Mucosa of gallbladder (tissue), 1 donor: ENCODE data around the gene EHMT1. TPM values are rescaled to one million over a fixed set of nuclear protein-coding genes. Genes with fewer than 3 reads are reported as not detected.

Source experiments
- DNase-seq: peaks from one replicate; pipeline ENCODE4 v3.0.0-alpha.2; 2020; ENCODE audit warnings: low spot score
- total RNA-seq: library from RNA; stranded (reverse); gene quantifications from one replicate; pipeline ENCODE4 v1.2.1, GENCODE V29; 2021
- donor health status: DM: no; HTN: no; CAD: no.

EHMT1 gene
- total RNA-seq, 1 donor from 2014 or later, result 100 TPM

DNA sequence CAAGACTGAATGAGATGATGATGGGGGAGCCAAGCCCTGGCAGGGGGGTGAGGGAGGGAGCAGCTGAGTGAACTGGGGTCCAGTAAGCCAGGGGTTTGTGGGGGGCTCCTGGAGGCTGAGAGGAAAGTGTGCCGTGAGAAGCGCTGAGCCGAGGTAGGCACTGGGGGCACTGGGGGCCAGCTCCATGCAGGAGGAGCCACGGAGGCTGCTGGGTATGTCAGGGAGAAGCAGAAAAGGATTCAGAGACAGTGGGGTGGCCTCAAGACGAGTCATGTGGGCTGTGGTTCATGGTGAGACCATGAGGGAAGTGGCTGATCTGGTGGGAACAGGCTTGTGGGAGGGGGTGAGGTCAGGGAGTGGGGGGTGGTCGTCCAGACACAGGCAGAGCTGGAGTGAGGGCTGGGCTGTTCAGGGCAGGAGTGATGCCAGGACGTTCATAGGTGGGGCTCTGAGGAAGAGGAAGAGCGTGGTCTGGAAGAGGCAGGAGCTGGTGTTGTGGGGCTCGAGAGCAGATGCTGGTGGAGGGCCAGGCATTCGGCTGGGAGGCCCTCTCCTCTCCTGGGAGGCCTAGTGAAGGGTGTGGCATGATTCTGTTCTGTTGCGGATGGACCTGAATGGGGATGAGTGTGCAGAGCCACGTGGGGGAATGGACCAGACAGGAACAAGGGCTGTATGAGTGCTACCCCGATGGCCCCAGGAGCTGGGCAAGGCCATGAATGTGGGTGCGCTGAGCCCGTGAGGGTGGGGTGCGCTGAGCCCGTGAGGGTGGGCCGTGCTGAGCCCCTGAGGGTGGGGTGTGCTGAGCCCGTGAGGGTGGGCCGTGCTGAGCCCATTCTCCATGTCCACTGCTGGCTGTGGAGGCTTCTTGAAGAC, 166.1 kb downstream of the EHMT1 start:
- no peak for DNase-seq

DNA sequence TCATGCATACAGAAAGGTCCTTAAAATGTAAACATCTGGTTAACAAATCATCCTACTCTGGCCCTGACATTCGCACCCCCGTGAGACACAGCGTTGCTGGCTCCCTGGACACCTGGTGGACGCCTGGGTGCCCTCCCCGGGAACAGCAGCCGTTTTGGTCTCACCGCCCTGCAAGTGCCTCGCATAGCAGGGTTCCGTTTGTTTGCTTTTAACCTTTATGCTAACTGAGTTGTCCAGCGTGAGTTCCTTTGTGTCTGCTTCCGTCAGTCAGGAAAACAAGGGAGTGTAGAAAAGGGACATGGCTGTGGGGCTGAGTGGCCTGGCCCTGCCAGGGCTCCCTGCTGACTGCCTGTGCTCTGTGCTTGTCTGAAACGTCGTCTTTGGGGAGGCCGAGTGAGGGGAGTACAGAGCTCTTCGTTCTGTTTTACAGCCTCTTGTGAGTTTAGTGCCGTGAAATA, 166.9 kb downstream of the EHMT1 start:
- DNase-seq, result no peak

DNA sequence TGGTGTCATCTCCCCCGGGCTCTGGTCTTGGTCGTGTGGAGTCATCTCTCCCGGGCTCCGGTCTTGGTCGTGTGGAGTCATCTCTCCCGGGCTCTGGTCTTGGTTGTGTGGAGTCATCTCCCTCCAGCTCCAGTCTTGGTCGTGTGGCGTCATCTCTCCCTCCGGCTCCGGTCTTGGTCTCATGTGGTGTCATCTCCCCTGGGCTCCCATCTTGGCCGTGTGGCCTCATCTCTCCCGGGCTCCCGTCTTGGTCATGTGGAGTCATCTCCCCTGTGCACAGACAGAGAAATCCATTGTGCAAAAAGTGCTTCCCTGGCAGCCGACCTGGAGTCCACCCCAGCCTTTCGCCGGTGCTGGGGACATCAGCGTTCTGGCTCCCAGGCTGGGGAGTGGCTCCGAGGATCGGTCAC, 167.7 kb downstream of the EHMT1 start:
- no peak for DNase-seq

DNA sequence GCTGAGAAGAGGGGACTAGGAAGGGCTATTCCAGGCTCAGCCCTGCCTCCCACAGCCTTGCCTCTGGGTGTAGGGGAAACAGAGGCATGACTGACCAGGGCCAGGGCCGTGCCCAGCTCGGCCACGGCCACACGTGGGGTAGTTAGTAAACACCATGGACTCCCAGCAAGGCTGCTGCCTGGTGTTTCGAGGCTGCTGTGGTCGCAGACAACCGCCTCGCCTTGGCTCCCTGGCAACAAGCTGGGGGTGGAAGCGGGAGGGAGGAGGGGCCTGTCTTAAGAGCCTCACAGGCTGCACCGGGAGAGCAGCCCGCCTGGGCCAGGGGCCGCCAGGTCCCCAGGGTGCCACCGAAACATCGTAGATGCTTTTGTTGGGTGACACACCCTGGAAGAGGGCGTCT, 168.6 kb downstream of the EHMT1 start:
- no peak for DNase-seq

DNA sequence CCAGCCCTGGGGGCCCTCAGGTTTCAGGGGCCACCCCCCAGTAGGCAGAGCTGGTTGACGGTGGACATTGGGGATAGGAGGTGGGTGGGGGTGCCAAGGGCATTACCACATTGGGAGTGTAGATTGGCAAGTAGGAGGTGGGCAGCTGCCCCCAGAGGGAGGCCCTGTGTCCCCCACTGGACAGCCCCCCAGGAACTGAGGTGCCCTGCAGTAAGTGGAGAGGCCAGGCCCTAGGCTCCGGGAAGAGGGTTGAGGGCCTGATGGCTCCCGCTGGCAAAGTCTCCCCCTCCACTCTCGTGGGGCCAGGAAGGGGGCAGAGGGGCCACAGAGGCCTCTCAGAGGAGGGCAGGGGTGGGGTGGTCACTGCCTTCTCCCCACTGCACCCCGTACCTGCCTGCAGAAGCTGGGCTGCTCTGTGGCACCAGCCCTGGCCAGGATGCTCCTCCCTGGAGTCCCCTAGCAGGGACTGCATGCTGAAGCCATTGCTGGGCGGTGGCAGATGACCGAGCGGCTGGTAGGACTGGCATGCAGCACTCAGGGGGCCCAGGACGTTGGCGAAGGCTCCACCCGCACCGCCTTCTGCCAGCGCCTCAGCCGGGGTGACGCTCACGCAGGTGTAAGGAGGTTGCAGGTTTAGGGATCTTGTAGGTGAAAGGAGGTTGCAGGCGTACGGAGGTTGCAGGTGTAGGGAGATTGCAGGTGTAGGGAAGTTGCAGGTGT, 169.1 kb downstream of the EHMT1 start:
- DNase-seq, result no peak

DNA sequence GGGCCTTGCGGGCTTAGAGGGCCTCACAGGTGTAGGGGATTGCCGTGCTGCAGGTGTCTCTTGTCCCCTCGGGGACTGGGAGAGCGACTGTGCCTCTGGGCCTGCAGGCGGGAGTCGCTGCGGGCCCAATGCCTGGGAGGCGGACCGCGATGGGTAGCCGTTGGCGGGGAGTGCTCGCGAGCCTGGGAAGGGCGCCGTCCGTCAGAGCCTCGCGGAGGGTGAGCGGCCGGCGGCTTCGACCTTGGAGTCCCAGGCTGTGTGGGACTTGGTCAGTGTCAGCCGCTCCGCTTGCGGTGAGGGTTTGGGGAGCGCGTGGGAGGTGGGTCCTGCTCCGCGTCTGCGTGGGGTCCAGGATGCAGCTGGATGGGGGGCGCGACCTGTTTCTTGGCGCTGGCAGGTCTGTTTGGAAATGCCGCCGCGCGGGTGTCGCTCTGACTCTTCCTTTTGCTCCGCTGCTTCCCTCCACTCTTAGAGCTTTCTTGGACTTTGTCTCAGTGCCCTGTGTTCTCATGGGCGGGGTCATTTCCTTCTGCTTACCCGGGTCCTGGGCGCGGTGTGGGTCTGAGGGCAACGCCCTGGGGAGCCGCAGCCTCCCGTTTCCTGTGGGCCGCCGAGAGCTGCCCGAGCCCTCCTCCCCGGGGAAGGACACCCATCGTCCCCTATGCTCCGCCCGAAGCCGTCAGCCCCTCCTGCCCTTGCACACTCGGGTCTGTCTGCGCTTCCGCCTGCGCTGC, 169.9 kb downstream of the EHMT1 start:
- peak; percentile 60 for DNase-seq

DNA sequence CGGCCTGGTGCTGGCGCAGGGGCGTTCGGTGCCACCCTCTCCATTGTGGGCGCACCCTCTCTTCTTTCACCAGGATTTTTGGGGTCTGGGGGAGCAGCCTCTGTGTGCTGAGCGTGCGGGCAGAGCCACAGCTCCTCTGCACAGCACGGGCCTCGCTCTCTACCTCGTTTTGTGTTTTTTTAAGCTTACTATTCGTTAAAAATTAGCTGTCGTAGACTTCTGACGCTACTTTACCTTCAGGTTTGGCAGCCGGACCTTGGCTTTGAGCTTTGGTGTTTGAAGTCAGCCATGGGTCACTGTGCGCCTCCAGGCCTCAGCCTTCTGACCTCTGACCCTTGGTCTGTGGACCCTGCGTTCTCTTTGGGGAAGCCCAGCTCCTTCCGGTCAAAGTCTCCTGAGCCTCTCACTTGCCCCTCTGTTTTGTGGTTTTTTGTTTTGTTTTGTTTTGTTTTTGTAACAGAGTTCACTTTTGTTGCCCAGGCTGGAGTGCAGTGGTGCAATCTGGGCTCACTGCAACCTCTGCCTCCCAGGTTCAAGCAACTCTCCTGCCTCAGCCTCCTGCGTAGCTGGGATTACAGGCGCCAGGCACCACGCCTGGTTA, 170.6 kb downstream of the EHMT1 start:
- DNase-seq, result no peak

DNA sequence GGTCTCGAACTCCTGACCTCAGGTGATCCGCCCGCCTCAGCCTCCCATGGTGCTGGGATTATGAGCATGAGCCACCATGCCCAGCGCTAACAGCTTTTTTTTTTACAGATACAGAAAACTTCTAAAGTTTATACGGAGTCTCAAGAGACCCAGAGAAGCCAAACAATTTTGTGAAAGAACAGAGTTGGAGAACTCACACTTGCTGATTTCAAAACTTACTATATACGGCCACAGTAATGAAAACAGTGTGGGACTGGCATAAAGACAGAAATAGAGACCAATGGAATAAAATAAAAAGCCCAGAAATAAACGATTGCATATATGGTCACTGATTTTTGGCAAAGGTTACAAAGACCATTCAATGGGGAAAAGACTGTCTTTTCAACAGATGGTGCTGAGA, 173.1 kb downstream of the EHMT1 start:
- no peak for DNase-seq

DNA sequence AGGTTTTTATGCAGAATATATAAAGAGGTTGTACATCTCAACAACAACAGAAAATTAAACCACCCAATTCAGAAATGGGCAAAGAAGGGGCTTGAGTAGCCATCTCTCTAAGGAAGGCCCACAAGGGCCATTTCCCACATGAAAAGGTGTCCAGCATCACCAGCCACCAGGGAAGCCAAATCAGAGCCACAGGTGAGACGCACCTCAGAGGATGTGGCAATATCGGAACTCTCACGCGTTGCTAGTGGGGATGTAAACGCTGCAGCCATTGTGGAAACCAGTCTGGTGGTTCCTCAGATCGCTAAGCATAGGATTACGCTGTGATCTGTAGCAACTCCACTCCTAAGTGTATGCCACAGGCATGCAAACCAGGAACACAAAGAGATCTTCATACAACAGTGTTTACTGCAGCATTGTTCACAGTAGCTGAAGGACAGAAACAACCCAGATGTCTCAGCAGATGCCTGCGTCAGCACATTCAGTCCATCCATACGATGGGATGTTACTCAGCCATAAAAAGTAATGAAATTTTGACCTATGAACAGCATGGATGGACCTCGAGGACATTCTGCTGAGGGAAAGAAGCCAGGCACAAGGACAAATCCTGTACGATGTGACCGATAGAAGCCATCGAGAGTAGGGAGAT, 174.5 kb downstream of the EHMT1 start:
- DNase-seq, result no peak

DNA sequence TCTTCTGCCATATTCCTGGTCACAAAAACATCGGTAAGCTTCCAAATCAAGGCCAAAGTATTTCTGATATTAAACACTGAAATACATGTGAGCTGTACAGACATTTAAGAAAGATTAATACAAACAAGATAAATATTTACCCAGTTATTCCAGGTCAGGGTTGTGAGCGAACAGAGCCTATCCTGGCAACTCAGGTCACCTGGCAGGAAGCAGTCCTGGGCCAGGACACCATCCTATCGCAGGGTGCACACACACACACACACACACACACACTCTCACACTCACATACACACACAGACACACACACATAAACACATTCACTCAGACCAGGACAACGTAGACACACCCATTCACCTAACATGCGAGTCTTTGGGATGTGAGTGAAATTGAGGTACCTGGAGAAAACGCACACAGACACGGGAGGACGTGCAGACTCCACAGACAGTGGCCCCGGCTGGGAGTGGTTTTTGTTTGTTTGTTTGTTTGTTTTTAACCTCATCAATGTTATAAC, 176.4 kb downstream of the EHMT1 start:
- DNase-seq, result no peak

DNA sequence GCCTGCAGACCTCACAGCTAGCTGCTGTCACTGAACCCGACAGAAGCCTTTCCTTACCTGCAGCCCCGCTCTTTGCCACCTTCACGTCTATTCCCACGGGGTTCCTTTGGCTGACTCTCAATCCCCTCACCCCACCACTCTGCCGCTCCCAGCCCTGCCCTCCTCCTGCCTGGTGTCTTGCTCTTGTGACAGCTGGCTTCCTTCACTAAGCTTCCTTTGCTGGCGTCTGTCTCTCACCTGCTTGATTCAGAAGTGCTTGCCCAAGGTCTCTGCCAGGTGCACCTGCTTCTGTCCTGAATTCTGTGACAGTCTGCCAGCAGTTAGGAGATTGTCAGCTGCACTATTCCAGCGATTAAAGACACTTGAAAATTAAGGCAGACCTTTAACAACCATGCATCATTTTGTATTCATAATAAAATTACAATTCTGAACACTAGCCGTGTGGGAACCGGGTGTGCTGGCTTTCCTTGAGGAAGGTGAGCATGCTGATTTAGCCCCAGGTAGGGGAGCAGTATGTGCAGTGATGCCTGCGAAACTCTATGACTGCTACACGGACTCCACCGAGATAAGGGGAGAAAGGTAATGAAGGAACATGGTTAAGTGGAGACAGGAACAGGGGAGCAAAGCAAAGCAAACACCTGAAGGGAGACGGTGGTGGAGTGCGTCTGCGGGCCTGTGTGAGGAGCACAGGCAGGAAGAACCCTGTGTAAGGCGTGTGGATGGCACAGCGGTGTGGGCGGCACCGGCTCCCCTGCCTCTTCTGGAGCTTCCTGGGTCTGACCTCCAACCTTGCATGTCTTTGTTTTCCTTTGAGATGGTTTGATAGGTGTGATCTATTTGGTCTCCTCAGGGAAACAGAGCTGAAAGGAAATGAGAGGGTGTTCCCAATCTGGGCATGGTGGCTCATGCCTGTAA, 178.7 kb downstream of the EHMT1 start:
- DNase-seq, result no peak

DNA sequence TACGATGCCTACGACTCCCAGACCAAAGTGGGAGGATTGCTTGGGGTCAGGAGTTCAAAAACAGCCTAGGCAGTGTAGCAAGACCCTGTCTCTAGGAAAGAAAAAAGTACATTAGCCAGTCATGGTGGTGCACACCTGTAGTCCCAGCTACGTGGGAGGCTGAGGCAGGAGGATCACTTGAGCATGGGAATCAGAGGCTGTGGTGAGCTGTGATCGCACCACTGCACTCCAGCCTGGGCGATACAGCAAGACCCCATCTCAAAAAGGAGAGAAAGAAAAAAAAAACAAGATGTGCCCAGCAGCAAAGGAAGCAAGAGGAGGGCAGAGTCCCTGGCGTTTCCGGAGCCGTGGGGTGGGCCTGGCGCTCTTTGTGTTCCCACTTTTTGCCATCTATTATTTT, 179.3 kb downstream of the EHMT1 start:
- DNase-seq, result no peak

DNA sequence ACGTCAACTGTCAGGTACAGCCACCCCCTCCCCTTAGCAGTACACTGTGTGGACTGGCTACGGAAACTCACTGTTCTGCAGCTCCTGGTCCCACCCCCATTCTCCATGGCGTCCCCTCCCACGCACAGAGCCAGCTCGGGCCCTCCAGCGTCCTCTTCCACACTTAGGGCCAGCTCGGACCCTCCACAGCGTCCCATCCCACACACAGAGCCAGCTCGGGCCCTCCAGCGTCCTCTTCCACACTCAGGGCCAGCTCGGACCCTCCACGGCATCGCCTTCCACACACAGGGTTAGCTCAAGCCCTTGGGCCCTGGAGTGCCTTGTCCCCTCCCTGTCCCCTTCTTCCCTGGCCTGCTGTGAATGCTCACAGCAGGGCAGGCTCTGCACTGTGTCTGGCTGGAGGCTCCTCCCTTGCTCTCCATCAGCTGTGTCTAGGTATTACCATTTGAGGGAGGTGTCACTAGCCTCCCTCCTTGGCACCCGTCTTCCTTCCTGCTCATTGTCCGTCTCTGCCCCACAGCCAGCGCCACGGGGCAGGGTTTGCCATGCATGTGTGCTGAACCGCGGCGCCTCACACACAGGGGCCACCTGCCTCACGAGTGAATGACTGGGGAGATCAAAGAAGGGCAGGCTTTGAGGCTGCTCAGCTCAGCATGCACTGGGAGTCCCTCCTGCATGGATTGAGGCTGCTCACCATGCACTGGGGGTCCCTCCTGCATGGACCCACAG, 180.3 kb downstream of the EHMT1 start:
- DNase-seq, result no peak

DNA sequence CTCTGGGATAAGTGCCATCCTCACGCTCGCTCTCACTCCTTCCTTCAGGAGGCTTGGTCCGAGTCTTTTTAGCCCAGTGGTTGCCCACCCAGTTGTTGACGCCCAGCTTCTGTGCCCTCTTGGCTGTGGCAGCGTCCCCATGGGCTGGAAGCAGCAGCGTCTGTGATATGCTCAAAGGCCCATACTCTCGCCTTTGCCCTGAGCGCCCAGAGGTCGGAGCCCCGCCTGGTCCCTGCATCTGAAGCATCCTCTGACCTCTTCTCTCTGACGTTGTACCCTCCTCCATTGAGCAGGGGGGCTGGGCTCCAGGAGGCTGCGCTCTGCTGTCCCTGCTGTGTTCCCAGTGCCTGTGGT, 180.8 kb downstream of the EHMT1 start:
- DNase-seq, result no peak

DNA sequence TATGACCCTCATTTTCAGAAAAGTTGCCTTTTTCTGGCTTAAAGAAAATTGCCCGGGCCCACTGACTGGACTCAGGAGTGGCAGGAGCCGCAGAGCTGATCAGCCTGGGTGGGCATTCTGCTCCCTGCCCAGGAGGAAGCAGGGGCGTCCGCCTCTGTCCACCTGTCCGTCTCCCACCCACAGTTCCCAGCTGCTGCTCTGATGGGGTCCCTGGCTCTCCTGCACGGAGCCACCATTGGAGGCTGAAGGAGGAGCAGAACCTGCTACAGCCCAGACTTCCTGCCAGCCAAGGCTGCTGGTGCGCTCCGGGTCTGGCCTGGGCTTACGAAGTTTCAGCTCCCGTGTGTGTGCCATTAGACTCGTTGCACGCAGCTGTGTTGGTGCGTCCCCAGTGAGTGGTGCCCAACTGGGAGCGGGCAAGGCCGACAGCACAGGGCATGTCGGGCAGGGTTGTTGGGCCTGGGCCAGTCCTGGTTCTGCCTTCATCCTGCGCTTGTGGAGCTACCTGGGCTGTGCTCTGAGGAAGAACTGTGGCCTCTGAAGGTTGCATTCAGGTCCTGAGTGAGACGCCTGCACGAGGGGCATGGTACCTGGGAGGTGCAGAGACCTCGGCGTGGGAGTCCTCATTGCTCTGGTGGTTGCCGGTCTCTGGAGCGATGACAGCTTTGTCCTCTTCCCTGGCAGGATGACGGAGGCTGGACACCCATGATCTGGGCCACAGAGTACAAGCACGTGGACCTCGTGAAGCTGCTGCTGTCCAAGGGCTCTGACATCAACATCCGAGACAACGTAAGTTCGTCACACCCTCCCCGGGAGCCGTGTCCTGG, 181.6 kb downstream of the EHMT1 start:
- DNase-seq, result no peak

DNA sequence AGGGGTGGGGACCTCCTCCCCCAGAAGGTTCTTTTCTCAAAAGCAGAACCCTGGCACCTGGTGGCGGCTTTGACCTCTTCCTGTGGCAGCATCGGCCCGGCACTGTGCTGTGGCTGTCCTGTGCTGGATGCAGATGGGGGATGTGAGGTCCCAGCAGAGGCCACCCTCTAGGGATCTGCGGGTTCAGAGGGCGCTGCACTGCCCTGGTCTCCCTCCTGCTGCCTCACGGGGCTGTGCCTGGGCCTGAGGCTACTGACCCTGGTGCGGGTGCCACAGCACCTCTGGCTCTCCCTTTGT, 182.2 kb downstream of the EHMT1 start:
- DNase-seq, result no peak

DNA sequence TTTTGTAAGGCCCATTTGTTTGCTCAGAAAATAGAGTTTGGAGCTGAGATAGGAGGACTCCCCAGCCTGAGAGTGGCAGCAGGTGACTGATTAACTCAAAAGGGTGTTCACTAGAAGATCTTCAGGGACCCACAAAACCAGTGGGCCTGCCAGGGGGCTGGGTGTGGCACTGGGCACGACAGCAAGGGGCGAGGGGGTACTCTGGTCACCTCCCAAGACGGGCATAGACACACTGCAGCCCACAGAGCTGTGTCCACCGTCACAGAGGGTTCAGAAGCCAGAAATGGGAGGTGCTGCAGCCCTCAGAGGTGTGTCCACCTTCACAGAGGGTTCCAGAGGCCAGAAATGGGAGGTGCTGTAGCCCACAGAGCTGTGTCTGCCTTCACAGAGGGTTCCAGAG, 183.2 kb downstream of the EHMT1 start:
- no peak for DNase-seq

DNA sequence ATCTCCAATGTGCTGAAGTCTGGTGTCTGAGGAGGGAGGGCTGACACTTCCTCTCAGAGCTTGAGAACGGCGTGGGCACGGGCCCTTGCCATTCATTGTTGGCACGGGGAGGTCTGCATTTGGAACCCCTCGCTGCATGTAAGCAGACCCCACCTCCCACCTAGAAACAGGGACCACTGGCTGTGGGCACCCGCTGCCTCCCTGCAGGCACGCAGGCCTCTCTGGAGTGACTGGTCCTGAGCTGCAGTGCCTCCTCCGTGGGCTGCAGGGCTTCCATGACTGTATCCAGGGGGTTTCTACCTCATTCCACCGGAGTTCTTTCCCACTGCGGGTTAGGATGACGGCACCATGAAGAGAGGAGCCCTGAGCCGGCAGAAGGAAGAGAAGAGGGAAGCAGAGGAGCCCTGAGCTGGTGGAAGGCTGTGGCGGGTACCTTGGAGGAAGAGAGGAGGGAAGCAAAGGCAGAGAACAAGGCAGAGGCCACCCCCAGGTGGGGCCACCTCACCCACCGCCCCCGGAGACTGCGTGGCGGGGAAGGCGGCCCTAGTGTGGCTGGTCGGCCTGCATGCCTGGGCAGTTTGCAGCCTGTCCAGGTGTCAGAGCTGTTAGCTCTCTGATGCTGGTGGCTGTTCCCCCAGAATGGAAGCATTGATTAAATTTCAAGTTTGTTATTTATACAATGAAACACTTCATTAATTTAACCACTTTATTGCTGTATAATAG, 183.9 kb downstream of the EHMT1 start:
- no peak for DNase-seq
